NOMO-1 treated with dmso at 0.1 percent for 144 hours (cell line): ENCODE data around the gene MRPL53.
"Not testable (repeated sequence)": the region's sequence is repeated elsewhere in the genome, so short reads cannot be mapped to it uniquely, and the experiment has no call there.

Experiments used
- DNase-seq: peaks from one replicate; lab custom pipeline; 2025; ENCODE audit not compliant: unreplicated experiment; lab: John Stamatoyannopoulos, UW

MRPL53 gene

DNA sequence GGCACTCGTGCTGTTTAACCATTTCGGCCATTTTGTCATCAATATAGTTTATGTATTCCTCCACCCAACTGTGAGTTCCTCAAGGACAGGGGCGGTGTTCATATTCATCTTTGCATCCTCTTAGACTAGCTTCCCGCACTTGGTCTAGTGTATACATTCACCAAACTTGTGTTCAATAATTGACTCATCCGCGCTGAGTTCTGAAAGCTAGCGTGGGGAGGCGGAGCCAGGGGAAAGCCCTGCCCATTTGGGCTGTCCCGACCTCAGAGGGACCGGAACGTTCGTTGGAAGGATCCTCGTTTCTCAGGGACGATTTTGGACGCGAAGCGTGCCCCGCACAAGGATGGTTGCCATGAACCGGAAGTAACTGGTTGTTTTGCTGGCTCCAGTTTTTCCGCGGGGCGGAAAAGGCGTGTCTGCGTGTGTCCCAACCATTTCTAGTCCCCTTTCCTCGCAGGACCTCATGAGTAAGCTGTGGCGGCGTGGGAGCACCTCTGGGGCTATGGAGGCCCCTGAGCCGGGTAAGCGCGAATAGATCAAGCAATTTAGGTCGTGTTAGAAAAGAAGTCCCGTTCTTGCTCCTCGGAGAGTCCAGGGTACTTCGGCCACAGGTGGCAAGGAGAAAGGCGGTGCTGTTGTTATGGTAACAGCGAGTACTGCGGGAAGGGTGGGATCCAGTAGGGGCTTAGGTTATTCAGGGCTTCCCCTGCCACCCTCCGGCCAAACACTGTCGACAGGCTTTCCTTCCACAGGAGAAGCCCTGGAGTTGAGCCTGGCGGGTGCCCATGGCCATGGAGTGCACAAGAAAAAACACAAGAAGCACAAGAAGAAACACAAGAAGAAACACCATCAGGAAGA lies 17.6 kb downstream of the MRPL53 start, which contains the start of gene INO80B:
Gene INO80B, plus strand, starts transcription at position 434 of the 858 bp plus-strand sequence. Its CDS starts 30 bp downstream, at position 464.
- peak; percentile 97 for DNase-seq

DNA sequence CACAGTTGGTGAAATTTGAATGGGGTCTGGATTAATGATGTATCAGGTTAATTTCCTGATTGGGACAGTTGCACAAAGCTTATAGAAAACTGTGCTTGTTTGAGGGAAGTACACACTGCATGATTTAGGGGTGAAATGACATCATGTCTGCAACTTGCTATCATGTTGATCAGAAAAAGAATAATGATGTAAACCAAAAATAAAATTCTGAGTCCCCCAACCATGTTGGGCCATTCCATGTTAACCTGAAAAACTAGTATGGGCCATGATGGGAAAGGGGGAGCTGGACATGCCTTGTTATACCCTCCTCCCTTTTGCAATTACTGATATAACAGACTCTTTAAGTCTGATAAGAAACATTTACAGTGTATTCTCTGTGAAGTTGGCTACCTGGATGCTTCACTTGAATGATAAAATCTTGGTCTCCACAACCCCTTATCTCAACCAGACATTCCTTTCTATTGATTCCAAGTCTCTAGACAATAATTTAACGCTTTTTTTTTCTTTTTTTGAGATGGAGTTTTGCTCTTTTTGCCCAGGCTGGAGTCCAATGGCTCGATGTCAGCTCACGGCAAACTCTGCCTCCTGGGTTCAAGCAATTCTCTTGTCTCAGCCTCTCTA lies 21.8 kb downstream of the MRPL53 start:
- DNase-seq: no peak

DNA sequence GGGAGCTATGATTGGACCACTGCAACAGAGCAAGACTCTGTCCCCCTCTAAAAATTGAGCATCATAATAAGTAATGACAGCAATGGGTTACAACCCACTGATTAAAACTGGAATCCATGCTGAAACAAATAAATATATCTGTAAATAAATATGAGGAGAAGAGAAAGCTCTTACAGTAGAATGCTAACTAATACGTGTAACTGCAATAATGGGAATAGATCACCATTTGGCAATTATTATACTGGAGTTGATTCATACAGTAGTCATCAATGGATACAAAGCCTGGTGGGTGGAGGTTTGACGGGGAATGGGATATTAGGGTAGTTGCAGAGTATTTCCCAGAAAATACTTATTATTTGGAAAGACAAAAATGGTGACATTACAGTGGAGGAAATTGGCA lies 23.7 kb downstream of the MRPL53 start:
- no peak for DNase-seq

DNA sequence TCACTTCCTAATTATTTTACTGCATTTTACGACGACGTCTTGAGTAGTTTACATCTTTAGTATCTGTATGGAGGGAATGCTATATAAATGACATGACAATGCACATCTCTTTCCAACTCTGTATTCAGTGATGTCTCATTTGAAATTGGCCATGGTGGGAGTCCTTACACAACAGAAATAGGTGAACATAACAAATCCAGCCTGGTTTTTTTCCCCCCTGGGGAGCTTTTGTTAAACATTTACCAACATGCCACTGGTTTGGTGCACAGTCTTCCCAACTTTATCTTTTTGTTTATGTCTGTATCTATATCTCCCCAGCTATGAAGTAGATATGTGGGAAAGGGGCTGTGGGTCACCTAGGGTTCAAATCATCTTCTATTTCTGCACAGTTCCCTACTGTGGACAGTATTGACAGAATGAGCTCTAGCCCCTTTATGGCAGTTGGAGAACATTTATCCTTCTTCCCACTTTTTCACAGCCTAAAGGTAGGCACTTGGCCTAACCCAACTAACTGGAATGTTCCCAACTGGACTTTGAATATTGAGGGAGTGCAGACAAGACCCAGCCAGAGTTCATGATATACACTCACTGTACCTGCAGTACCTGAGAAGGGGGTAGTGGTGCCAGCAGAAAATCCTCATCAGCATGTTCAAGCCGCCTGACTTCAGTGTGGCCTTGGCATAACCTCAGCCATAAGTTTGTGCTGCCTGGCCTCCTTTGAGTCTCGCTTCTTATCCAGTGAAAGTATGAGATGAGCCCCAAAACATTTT lies 25.1 kb downstream of the MRPL53 start:
- no peak for DNase-seq

DNA sequence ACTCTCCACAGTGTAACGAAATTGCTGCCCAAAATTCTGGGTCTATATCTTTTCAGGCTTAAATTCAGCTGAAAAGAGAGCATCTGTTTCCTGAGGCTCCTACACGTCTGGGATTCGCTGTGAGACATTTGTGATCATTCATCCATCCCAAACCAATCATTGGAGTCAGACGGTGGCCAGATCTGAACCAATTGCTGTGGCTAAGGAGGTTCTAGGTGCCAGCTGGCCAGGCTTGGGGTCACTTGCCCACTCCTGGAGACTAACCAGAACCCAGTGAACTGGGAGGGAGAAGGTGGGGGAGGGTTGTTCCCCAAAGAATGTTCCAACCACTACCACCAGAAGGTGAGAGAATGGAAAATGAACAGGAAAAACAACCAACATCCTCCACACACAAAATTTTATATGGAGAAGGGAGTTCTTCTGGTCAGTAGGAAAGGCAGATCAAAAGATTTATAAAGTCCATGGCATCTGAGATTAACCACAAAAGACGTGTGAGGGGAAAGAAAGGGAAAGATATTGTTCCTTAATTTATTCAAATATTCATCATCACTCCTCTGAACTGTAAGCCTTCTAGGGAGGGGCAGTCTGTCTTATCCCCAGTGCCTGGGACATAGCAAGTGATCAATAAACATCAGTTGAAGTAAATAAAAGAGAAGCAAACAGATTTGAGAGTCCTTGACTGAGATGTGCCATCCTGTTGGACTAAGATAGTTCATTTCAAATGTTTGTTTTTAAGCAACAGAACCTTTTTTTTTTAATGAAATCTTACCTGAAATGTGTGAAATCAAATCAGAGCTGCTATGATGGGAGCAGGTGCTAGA lies 27.8 kb downstream of the MRPL53 start:
- no peak for DNase-seq

DNA sequence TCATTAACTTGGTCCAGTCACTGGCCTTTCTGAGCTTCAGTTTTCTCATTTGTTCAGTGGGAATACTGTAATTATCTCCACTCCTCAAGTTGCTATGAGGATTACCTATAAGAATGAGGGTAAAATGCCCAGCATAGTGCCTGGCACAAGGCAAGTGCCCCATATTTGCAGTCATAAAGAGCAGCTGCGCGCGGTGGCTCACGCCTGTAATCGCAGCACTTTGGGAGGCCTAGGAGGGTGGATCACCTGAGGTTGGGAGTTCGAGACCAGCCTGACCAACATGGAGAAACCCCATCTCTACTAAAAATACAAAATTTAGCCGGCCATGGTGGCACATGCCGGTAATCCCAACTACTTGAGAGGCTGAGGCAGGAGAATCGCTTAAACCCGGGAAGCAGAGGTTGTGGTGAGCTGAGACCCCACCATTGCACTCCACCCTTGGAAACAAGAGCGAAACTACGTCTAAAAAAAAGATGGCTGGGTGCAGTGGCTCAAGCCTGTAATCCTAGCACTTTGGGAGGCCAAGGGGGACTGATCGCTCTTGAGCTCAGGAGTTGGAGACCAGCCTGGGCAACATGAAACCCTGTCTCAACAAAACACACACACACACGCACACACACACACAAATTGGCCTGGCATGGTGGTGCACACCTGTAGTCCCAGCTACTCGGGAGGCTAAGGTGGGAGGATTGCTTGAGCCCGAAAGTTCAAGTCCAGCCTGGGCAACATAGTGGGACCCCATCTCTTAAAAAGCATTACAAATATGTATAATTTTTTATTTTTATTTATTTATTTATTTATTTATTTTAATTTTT lies 29.8 kb downstream of the MRPL53 start:
- DNase-seq: not testable (repeated sequence)

DNA sequence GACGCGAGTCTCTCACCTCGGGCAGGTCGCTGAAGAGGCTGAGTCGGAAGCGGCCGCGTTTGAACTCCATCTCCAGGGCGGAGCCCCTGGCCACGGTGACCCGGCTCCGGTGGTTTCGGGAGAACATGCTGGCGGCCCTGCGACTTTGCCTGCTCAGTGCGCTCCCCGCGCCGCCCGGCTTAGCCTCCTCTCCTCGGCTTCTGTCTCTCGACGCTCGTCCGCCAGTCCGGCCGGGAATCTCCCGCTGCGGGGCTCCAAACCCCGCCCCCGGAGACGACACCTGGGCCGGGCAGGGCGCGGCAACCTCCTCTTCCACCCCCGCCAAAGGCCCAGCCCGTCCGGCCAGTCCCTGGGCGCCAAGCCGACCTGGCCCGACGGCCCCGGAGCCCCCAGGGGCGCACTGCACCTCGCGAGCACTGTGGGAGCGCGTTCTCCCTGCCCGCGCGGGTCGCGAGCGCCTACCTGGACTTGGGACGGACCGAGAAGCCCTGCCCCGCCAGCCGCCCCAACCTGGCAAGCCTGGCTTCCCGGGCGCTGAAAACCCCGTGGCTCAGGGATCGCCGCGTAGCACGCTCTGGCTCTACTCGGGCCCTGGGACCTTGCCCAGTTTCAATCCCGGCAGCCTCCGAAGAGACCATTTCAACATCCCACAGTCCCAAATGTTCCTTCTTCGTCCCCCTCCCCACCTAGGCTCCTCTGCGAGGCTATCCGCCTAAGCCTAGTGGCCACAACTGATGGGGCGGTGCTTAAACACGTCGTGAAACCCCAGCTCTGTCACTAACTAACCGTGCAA lies 30.6 kb downstream of the MRPL53 start, which contains the start of gene RTKN:
Gene RTKN, minus strand, starts transcription at position 248 of the 793 bp plus-strand sequence. Its CDS starts 121 bp downstream, at position 127.
- DNase-seq: no peak

DNA sequence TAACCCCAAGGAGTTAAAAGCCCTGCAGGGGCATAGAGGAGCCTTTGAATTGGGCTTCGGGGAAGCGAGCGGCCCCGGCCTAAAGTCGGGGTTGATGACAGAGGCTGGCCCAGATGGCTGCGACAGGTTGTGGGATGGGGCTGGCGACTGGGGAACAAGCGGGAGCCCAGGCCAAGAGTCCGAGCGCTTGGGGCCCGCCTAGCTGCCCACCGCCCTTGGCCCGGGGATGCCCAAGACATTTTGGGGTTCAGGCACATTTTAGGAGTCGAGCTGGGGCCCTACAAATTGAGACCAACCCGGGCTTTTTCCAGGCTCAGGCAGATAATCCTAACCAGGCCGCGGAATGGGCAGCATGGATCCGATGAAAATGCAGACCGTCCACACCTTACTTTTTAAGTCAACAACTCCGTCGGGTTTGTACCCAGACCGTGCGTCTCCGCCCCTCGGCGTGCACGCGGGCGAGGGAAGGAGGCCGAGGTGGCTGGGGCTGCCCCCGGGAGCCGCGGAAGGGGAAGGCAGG lies 31.2 kb downstream of the MRPL53 start:
- DNase-seq: no peak

DNA sequence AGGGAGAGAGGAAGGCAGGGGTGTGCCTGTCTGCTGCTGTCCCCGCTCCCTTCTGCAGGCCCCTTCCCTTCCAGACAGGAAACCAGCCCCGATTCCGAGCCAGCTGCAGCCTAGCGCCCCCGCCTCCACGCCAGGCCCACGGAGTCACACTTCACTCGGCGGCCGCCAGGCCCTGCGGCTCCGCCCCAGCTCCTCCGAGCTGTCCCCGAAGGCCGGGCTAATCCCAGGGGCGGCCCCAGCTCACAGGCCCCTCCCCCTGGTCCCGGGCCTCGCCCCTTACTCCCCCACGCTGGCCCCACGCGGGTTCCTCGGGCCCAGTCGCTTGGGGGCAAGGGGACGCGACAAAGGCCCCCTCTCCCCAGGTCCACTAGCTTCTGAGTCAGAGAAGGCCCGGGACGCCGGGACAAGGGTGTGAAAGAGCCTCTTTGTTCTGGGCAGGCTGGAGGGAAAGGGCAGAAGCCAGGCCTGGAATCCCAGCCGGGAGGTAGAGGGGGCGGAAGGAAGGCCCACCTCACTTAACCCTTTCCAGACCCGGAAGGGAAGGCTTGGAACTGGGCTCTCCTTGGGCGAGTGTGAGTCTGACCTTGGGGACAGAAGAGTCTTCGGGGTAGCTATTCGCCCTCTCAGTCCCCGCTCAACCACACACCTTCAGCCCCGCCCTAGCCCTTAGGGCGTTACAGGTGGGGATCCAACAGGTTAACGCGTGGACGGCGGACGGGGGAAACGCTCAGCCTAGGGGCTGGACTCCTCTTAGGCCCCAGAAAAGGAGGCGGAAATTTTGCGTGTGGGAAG lies 31.9 kb downstream of the MRPL53 start:
- peak; percentile 71 for DNase-seq

DNA sequence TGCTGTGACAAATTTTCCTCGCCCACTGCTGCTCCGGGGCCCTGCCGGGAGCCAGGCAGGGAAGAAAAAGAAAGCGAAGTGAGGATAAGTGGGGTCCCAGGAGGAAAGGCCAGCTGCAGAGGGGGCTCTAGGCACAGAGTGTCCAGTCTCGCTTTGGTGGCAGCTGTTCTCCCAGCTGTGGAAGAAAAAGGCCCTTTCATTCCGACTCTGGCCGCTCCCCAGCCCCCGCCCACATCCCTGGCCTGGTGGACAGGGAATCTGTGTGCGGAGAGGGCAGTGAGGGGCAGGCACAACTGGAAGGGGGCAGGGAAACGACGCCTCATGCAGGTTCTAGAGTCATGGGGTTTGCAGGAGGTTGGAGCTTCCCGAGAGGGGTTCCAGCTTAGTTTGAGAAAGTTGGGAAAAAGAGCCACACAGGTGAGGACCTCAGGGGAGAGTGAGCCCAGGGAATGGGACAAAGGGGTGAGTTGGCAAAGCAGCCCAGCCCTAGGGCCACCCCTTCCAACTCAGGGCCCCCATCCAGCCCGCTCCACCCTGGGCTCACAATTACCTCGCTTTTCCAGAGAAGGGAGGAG lies 32.6 kb downstream of the MRPL53 start:
- DNase-seq: no peak

DNA sequence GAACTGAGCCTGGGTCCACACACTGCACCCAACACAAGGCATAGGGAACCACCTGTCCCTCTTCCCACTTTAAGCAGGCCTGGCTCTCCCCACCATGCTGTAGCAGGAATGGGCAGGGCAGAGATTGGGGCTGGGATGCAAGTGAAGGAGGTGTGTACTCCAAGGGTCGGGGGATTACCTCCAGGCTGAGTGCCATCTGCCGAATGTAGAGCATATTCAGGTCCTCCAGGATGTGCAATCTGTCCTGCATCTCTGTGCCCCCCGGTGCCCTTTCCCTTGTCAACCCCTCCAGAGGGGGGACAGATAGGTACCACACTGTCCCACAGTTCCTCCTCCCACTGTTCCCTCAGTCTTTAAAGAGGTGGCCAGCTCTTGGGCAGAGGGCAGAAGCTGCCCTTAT lies 33.1 kb downstream of the MRPL53 start:
- no peak for DNase-seq

DNA sequence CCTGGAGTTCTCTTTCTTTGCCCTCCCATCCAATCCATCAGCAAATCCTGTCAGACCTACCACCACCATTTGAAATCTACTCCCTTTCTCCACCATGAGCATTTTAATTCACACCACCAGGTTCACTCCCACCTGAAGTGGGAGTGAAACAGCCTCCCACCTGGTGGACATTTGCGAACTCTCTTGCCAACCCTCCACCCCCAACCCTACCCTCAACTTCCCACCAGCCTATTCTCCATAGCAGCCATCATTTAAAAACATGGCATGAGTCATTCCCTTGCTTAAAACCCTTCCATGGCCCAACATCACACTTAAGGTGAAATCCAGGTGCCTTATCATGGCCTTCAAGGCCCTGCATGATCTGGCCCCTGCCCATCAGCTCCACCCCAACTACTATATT lies 34.2 kb downstream of the MRPL53 start:
- DNase-seq: no peak

DNA sequence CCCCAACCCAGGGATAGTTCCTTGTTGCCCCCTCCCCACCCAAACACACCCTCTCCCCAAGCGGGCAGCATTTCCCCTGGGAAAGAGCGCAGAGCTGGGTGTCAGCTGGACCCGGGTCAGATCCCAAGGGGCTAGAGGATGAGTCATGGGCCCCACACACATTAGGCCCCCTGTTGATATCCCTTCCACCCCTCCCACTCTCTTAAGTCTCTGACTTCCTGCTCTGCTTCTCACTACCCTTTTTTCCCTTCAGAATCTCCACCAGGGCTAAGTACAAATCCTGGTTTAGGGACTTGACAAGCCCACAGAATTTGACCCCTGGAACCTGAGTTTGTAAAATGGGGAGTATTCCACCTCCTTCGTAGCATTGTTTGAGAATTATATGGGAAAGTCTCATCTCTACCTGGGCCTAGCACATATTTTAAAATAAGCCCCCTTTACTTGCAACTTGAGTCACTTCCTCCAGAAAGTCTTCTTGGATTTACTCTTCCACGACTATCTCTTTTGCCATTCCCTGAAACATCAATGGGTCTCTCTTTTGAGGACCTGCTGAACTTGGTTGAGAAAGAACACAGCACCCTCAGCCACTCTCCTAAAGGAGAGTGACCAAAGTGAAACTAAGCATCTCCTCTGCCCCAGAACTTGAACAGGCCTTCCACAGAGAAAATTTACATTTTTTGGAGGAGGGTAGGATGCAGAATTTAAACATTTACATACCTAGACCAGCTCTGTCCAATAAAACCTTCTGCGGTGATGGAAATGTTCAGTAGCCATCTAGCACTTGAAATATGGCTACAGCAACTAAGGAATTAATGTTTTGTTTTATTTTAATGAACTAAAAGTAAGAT lies 35.4 kb downstream of the MRPL53 start:
- DNase-seq: peak; percentile 8

DNA sequence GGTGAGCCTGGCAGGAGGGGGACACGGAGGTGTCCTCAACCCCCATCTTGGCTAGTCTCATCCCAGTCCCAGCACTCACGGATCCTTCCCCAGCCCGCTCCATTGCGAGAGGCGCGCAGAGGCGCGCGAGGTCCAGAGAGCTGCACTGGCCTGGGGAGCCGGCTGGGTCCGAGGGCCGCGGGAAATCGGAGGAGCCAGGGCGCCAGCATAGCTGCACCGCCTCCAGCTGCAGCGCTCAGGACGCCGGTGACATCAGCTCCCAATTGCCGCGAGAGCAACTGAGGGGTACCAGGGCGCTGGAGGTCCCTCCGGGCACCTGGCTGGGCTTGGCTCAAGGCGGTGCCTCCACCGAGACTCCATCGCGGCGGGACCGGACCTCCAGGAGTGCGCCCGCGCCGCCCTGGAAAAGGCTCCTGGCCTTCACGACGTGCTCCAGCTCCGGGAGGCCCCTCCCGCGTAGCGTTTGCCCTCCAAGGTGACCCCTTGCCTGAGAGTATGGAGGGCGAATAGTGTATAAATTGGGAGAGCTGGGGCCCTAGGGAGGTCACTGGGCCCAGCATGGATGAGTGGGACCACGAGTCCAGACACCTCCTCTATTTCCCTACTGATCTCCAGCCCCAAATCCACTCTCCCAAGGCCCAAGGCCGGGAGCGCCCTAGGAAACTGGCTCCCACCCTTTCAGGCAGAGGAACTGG lies 36.2 kb downstream of the MRPL53 start:
- no peak for DNase-seq

DNA sequence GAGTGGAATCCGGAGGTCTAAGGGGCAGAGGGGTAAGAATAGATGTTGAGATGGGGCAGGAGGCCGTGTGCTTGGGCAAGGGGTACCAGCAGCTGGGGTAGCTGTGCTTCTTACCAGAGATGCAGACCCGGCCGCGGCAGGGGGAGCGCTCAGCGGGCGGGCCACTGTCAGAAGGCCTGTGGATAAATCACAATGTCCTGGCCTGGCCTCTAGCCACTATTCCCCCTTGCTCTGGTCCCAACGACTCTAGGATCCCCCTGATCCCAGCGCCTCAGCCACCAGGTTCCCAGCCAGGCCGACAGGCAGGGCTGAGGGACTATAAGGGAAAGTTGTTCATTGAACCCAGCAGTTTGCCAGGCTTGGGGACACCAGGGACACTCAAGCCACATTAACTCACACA lies 42.0 kb downstream of the MRPL53 start:
- DNase-seq: no peak
